Endometrial microvascular endothelial cells (primary cell): ENCODE data around the gene TAPBP. TPM values are rescaled to one million over a fixed set of nuclear protein-coding genes. Genes with fewer than 3 reads are reported as not detected.

Experiments
- in situ Hi-C: cut with HindIII; loops from 2 replicates; pipeline ENCODE4 v1.10.0; 2017; ENCODE audit warnings: low sequenced_read_pairs, low pct_unique_long_range_greater_than_20kb; ENCODE audit errors: inconsistent ontology term
- total RNA-seq: library from RNA; depleted of rRNA; stranded (reverse); fragments of >200 nt; gene quantifications from one replicate; pipeline ENCODE4 v1.2.3, GENCODE V29; 2015; ENCODE audit errors: inconsistent ontology term

The TAPBP gene
- total RNA-seq, 1 donor from 2014 or later, result 112 TPM

GRCh38 chr6:33259032-33259431, 54.8 kb downstream of the TAPBP start:
- in situ Hi-C loops, result no loop called here

DNA sequence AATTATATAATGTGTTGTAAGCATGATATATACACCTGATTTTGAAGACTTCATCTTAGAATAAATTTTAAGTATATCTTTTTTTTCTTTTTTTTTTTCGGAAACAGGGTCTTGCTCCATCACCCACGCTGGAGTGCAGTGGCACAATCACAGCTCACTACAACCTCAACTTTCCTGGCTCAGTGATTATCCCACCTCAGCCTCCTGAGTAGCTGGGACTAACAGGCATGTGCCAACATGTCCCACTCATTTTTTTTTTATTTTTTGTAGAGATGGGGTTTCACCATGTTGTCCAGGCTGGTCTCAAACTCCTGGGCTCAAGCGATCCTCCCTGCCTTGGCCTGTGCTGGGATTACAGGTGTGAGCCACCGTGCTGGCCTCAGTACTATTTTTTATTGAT, 59.3 kb downstream of the TAPBP start:
- in situ Hi-C loops, result no loop called here

DNA sequence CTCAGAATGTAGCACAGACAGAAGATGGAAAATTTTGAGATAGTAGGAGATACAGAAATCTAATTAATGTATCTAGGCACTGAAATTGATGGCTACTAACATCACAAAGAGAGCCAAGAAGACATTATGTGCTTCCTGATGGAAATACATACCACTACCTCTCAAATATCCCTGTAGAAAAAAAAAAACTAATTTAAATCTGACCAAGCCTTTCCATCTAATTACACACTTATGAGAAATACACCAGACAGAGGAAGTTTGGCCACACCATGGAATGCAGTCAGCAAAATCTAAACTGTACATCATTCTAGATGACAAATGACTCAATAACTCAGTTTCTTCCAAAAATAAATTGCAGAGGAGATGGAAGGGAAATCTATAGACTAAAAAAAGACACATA, 61.1 kb downstream of the TAPBP start:
- in situ Hi-C loops, result no loop called here

- in situ Hi-C loops, result no loop called here
These were observed 62.4 kb downstream of the TAPBP start for GRCh38 chr6:33251395-33252012.

DNA sequence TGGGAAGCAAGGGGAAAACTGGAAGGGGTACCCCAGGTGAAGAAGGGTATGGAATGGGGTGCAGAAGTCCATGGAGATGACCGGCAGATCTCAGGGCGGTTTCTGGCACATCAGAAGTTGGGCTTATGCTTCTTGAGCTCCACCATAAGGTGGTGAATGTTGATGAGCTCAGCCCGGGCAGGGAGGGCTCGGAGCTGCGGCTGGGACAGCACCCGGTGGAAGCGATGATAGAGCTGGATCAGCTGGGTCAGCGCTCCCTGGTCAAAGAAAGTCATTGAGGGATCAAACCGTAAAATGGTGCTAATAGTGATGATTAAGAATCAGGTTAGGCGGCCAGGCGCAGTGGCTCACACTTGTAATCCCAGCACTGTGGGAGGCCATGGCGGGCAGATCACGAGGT, 63.1 kb downstream of the TAPBP start:
- in situ Hi-C loops, result no loop called here

DNA sequence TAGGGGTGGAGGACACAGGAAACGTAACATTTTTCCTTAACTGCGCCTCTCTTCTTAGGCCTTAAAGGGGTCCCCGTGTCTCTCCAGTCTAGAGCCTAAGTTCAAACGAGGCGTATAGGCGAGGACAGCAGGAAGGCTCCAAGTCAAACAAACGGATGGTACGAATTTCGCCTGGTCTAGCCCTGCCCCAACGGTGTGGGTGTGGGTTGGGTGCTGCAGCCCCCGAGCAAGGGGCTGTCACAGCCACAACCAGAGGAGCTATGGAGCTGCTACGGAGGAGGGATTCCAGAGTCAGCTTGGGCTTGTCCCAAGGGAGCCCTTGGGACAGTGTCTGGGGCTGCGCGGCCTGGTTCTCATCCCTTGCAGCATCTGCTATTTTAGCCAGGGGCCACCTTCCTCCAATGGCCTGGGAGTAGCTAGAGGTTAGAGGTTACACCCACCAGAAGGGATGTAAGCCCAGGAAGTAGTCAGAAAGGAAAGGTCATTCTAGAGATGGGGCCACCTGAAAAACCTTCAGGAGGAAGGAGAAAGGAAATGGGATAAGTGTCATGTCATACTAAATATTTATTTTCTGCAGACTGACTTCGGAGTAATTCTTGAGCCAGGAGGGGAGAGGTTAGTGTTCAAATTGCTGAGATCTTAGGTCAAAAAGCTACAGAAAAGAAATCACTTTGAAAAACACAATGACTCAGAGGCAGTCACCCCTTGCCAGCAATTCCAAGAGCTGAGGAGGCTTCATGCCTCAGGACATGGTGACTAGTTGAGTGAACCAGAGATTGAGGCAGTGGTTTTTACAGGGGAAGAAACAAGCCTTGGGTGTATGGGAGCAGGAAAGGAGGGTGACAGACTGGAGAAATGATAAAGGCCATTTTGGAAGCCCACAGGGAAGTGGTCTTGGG, 63.9 kb downstream of the TAPBP start:
- in situ Hi-C loops, result no loop called here

Other genes starting within 250 kb of the TAPBP start
- 8.6 TPM for gene HLA-DPA1, start 240.4 kb downstream of the TAPBP start, total RNA-seq
- gene HLA-DPB1, start 238.1 kb downstream of the TAPBP start, total RNA-seq, result 36.7 TPM
- not detected for gene COL11A2, start 121.6 kb downstream of the TAPBP start, total RNA-seq
- 19.3 TPM for gene RXRB, start 113.4 kb downstream of the TAPBP start, total RNA-seq
- 102 TPM for gene SLC39A7, start 113.2 kb downstream of the TAPBP start, total RNA-seq
- gene HSD17B8, start 109.4 kb downstream of the TAPBP start, total RNA-seq, result 6.0 TPM
- 9.3 TPM for gene RING1, start 105.6 kb downstream of the TAPBP start, total RNA-seq
- 43.4 TPM for gene VPS52, start 42.2 kb downstream of the TAPBP start, total RNA-seq
- 3,623 TPM for gene RPS18, start 42.0 kb downstream of the TAPBP start, total RNA-seq
- gene B3GALT4, start 37.0 kb downstream of the TAPBP start, total RNA-seq, result 4.0 TPM
- gene WDR46, start 24.8 kb downstream of the TAPBP start, total RNA-seq, result 75.1 TPM
- 59.0 TPM for gene PFDN6, start 24.5 kb downstream of the TAPBP start, total RNA-seq
- 40.3 TPM for gene RGL2, start 15.1 kb downstream of the TAPBP start, total RNA-seq
- 29.3 TPM for gene ZBTB22, start 3.7 kb upstream of the TAPBP start, total RNA-seq
- 44.5 TPM for gene DAXX, start 8.9 kb upstream of the TAPBP start, total RNA-seq
- 55.4 TPM for gene KIFC1, start 77.7 kb upstream of the TAPBP start, total RNA-seq
- 20.3 TPM for gene PHF1, start 96.9 kb upstream of the TAPBP start, total RNA-seq
- 117 TPM for gene CUTA, start 104.0 kb upstream of the TAPBP start, total RNA-seq
- 1.7 TPM for gene SYNGAP1, start 106.0 kb upstream of the TAPBP start, total RNA-seq
- gene ZBTB9, start 140.5 kb upstream of the TAPBP start, total RNA-seq, result 8.1 TPM